ENCODE results near the gene RPL10. TPM values are rescaled to one million over a fixed set of nuclear protein-coding genes. Genes with fewer than 3 reads are reported as not detected.

The RPL10 gene
- total RNA-seq, 1 donor from 2014 or later, result 6,023 TPM

GRCh38 chrX:154417157-154417556, 19.0 kb downstream of the RPL10 start:
- Histone ChIP-seq H3K4me3 (ENCODE audit: low read depth, low read length) (no peak overlapping the region), H3K27me3 (ENCODE audit: control insufficient read depth, insufficient read depth, low read length) (no peaks in the 10 kb centered on the region), H3K36me3 (ENCODE audit: control insufficient read depth, insufficient read depth, low read length) (peaks cover 3% of the 10 kb centered on the region)
- DNase-seq (ENCODE audit: low read depth), result no peak
- FAIRE-seq, result no peak
- TF ChIP-seq CTCF (IDR thresholded peaks at IDR 0.05; ENCODE audit: insufficient read depth, low read length, severe bottlenecking), result no peak

DNA sequence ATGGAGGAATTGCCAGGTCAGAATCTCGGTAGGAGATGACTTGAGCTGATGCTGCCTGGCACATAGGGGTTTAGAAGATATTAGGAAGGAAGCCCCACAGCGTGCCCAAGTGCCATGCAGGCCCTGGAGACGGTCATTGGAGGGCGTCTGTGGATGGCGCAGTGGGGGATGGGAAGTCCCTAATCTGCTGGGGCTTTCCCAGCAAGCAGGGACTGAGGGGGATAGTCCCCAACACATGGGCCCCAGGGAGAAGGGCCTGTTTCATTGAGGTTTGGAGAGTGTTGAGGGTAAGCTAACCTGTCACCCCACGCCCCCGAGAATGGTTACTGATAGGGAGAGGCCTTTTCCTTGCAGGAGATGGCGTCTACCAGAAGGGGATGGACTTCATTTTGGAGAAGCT, 21.0 kb downstream of the RPL10 start:
- H3K4me3 ChIP-seq (ENCODE audit: low read depth, low read length), result no peak overlapping the region
- TF ChIP-seq CTCF (IDR thresholded peaks at IDR 0.05; ENCODE audit: insufficient read depth, low read length, severe bottlenecking), result no peak
- H3K36me3 ChIP-seq (ENCODE audit: control insufficient read depth, insufficient read depth, low read length), result peaks cover 1% of the 10 kb centered on the region
- no peak for DNase-seq (ENCODE audit: low read depth)
- FAIRE-seq, result no peak
- no peaks in the 10 kb centered on the region for H3K27me3 ChIP-seq (ENCODE audit: control insufficient read depth, insufficient read depth, low read length)

GRCh38 chrX:154419688-154420401, 21.7 kb downstream of the RPL10 start:
- Histone ChIP-seq H3K4me3 (ENCODE audit: low read depth, low read length) (no peak overlapping the region), H3K36me3 (ENCODE audit: control insufficient read depth, insufficient read depth, low read length) (peaks cover 1% of the 10 kb centered on the region), H3K27me3 (ENCODE audit: control insufficient read depth, insufficient read depth, low read length) (no peaks in the 10 kb centered on the region)
- no peak for DNase-seq (ENCODE audit: low read depth)
- FAIRE-seq, result no peak
- TF ChIP-seq CTCF (IDR thresholded peaks at IDR 0.05; ENCODE audit: insufficient read depth, low read length, severe bottlenecking), result no peak

- DNase-seq (ENCODE audit: low read depth) (no peak), FAIRE-seq (no peak)
- Histone ChIP-seq H3K4me3 (ENCODE audit: low read depth, low read length) (no peak overlapping the region), H3K36me3 (ENCODE audit: control insufficient read depth, insufficient read depth, low read length) (peaks cover 1% of the 10 kb centered on the region), H3K27me3 (ENCODE audit: control insufficient read depth, insufficient read depth, low read length) (no peaks in the 10 kb centered on the region)
- TF ChIP-seq CTCF (IDR thresholded peaks at IDR 0.05; ENCODE audit: insufficient read depth, low read length, severe bottlenecking), result no peak
Observed at GRCh38 chrX:154420402-154420756, 22.2 kb downstream of the RPL10 start.

DNA sequence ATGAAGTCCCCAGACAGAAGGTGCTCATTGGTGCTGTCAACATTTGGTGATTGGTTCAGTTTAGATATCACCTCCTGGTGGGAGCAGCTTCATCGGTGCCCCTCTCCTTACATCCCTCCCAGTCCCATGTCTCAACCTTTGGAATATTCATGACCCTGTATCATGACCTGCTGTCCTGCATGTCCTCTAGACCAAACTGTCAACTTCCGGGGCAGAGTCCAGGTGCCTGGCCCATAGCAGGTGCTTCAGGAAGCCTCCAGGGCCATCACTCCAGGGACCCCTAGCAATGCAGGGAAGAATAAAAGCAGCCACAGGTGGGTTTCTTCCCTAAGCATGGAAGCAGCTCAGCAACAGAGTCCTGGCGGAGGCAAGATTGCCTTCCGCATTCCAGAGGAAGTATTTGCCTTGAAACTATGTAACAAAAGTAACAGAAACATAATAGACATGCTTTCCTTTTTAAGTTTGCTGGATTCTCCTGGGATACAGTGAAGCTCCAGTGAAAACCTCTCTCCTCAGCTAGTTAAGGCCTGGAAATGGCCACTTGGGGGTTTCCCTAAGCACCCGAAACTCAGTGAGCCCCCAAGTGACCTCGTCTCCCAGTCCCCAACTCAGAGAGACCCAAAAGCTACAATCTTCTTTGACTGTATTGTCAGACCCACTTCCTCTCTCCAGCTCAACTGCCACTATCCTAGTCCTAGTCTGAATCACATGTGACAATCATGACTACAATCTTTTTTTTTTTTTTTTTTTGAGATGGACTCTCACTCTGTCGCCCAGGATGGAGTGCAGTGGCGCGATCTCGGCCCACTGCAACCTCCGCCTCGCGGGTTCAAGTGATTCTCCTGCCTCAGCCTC, 29.0 kb downstream of the RPL10 start:
- no peak for DNase-seq (ENCODE audit: low read depth)
- no peak for TF ChIP-seq CTCF (IDR thresholded peaks at IDR 0.05; ENCODE audit: insufficient read depth, low read length, severe bottlenecking)
- no peaks in the 10 kb centered on the region for H3K36me3 ChIP-seq (ENCODE audit: control insufficient read depth, insufficient read depth, low read length)
- no peak for FAIRE-seq
- no peaks in the 10 kb centered on the region for H3K27me3 ChIP-seq (ENCODE audit: control insufficient read depth, insufficient read depth, low read length)
- H3K4me3 ChIP-seq (ENCODE audit: low read depth, low read length), result no peak overlapping the region

All from bronchial epithelial cell (primary cell).